GM21515 (cell line): ENCODE results near the gene CTSK.

Experiments
- ATAC-seq: cut with Tn5 transposase; IDR thresholded peaks from one replicate; pipeline ENCODE4 v1.9.1; 2021; ENCODE audit not compliant: unreplicated experiment

CTSK gene

DNA sequence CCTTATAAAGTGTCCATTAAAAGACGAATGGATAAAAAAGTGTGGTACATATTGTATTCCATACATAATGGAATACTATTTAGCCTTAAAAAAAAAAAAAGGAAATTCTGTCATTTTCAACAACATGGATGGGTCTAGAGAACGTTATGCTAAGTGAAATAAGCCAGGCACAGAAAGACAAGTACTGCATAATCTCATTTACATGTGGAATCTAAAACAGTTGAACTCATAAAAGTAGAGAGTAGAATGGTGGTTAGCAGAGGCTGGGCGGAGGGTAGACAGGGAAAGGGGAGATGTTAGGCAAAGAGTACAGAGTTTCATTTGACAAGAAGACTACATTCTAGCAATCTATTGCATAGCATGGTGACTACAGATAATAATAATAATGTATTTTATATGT is 45.0 kb downstream of the CTSK start:
- ATAC-seq: no peak

DNA sequence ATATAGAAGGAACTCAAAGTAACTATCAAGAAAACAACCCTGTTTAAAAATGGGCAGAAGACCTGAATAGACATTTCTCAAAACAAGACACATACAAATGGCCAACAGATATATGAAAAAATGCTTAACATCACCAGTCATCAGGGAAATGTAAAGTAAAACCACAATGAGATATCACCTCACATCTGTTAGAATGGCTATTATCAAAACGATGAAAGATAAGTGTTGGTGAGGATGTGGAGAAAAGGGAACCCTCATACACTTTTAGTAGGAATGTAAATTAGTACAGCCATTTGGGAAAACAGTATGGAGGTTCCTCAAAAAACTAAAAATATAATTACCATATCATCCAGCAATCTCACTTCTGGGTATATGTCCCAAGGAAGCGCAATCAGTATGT is 45.5 kb downstream of the CTSK start:
- ATAC-seq: no peak

DNA sequence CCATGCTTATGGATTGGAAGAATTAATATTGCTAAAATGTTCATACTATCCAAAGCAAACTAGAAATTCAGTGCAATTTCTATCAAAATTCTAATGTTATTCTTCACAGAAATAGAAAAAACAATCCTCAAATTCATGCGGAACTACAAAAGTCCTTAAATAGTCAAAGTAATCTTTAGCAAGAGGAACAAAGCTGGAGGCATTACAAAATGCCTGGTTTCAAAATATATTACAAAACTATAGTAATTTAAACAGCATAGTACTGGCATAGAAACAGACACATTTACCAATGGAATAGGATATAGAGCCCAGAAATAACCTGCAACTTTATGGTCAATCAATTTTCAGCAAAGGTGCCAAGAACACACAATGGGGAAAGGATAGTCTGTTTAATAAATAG is 46.3 kb downstream of the CTSK start:
- ATAC-seq: no peak

DNA sequence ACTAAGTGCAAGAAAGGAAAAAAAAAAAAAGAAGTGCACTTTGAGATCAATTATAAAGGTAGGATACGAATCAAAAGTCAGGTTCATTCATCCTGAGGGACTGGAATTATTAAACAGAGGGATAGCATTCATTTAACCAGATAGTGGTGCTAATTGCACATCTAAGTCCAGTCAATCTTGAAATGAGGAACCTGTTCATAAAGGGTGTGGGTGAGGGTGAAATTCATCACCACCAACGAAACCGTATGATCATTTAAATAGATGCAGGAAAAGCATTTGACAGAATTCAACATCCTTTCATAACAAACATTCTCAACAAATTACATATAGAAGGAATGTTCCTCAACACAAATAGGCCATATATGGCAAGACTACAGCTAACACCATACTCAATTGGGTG is 48.0 kb downstream of the CTSK start:
- ATAC-seq: no peak

DNA sequence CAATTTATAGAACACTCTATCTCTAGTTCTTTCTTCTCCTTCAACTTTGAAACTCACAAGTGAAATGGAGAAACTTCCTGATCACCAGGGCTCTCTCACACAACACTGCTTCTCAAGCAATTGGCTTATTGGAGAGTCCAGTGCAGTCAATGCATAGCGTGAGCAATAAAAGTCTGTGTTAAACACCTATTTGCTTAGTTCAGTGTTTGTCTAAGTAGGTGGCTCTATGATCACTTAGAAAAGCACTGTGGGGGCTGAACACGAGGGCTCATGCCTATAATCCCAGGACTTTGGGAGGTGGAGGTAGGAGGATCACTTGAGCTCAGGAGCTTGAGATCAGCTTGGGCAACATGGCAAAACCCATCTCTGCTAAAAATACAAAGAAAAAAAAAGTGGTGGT is 54.6 kb downstream of the CTSK start:
- no peak for ATAC-seq

DNA sequence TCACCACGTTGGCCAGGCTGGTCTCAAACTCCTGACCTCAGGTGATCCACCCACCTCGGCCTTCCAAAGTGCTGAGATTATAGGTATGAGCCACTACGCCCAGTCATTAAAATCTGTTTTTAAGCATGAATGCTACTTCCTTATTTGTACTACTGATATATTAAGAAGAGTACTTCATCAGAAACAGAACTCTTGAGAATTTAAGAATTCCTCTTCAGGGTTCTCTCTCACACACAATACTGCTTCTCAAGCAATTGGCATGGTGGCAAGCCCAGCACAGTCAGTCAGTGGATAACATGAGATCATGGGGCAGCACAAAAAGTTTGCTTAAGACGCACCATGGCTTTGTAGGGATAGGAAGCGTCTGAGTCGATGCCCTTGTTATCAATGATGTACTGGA is 56.6 kb downstream of the CTSK start:
- no peak for ATAC-seq

DNA sequence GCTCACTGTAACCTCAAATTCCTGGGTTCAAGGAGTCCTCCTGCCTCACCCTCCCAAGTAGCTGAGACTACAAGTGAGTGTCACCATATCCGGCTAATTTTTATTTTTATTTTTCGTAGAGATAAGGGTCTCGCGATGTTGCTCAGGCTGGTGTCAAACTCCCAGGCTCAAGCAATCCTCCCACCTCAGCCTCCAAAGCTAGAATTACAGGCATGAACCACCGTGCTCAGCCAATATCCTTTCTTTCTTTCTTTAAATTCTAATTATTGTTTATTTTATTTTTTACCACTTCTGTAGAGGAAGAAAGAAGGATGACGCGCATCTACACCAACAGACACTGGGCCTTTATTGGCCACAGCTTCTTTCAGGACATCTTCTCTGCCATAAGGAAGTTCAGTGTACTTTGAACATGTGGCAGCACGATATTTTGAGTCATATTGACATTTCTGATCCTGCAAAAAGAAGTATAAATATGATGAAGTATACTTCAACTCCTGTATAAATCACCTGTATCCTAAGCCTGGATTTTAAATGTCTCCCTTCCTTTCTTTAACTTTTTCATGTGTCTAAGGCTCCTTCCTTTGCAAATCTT is 58.2 kb downstream of the CTSK start:
- no peak for ATAC-seq

DNA sequence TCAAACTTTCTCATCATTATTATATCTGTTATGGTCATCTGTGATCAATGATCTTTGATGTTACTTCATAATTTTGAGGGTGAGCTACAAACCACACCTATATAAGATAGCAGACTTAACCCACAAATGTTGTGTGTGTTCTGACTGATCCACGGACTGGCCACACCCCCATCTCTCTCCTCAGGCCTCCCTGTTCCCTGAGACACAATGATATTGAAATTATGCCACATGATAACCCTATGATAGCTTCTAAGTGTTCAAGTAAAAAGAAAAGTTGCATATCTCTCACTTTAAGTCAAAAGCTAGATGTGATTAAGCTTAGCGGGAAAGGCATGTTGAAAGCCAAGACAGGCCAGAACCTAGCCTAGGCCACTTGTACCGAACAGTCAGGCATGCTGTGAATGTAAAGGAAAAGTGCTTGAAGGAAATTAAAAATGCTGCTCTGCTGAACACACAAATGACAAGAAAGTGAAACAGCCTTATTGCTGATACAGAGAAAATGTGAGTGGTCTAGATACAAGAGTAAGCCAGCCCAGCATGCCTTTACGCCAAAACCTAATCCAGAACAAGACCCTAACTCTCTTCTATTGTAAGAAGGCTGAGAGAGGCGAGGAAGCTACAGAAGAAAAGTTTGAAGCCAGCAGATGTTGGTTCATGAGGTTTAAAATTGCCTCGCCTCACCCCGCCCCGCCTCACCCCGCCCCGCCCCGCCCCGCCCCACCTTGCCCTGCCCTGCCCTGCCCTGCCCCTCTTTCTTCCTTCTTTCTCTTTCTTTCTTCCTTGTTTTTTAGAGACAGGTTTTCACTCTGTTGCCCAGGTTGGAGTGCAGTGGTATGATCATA is 59.0 kb downstream of the CTSK start:
- ATAC-seq: no peak
